OCI-LY3 (cell line): ENCODE measurements around the gene BTRC.

ENCODE experiments used
- CTCF ChIP-seq: fragments of 200-600, 300-600 bp; sonication (generic); IDR thresholded peaks from 2 replicates; pipeline ENCODE4 v1.5.1; 2014; ENCODE audit warnings: antibody characterized with exemption, low read length, low read depth
- EZH2phosphoT487 ChIP-seq: fragments of 200-600 bp; shearing (Covaris generic); IDR thresholded peaks from 2 replicates; pipeline ENCODE4 v1.6.1; 2018; ENCODE audit warnings: antibody characterized with exemption, mixed run types, low read depth

- TF ChIP-seq CTCF (no peak), EZH2phosphoT487 (no peak)
Observed at GRCh38 chr10:101464599-101464998, 110.6 kb downstream of the BTRC start.
